ENCODE measurements around the gene PBX2. TPM values are rescaled to one million over a fixed set of nuclear protein-coding genes. Genes with fewer than 3 reads are reported as not detected.
A peak's percentile ranks its signal among the peaks of the same experiment; 100 is the strongest.

PBX2 gene
- total and polyA plus RNA-seq, 4 donors: 1.5 to 52.5 (median 18.7) TPM

GRCh38 chr6:32175711-32176475, 14.1 kb downstream of the PBX2 start, which contains the start of gene AGPAT1 (continued):
- TF ChIP-seq SP1 (IDR thresholded peaks at IDR 0.05) (peak; percentile 78), FOXA1 (IDR thresholded peaks at IDR 0.05) (peak; percentile 24), ZBTB33 (IDR thresholded peaks at IDR 0.05) (peak; percentile 6), RXRA (IDR thresholded peaks at IDR 0.05) (peak; percentile 56 to 66), ATF3 (IDR thresholded peaks at IDR 0.05) (no peak)

- no peak for TF ChIP-seq NR2F2 (IDR thresholded peaks at IDR 0.05)
- 11% methylated on average over 2 of the region's 2 CpGs for WGBS
- H3K27ac ChIP-seq (ENCODE audit: low read depth in 1 of 2, low read length in 2 of 2): peak overlapping the region; percentile 84 to 96
- peaks cover 0 to 12% (median 3%) of the 10 kb centered on the region in 4 donors for H3K36me3 ChIP-seq (ENCODE audit: control insufficient read depth in 4 of 4, insufficient read depth in 3 of 4, low read depth in 1 of 4, low read length in 3 of 4)
- peaks cover 0 to 50% (median 42%) of the 10 kb centered on the region in 4 donors for H3K4me1 ChIP-seq (ENCODE audit: control insufficient read depth in 4 of 4, insufficient read depth in 4 of 4, low read length in 3 of 4)
- no peaks in the 10 kb centered on the region for H3K9me3 ChIP-seq (ENCODE audit: control insufficient read depth in 4 of 4, low read length in 3 of 4)
- DNase-seq (ENCODE audit: low spot score): no peak
- H3K4me3 ChIP-seq (ENCODE audit: low read depth in 1 of 3, low read length in 3 of 3): peak overlapping the region; percentile 84 to 96 (median 86)
- H3K9ac ChIP-seq (ENCODE audit: low read depth in 1 of 2, low read length in 2 of 2): peak overlapping the region; percentile 86 to 97
- no peaks in the 10 kb centered on the region for H3K27me3 ChIP-seq (ENCODE audit: control insufficient read depth in 4 of 4, insufficient read depth in 4 of 4, low read length in 3 of 4)
These were observed 14.7 kb downstream of the PBX2 start for GRCh38 chr6:32175322-32175710.

- Histone ChIP-seq H3K27me3 (ENCODE audit: control insufficient read depth in 4 of 4, insufficient read depth in 4 of 4, low read length in 3 of 4) (no peaks in the 10 kb centered on the region), H3K9ac (ENCODE audit: low read depth in 1 of 2, low read length in 2 of 2) (no peak overlapping the region), H3K36me3 (ENCODE audit: control insufficient read depth in 4 of 4, insufficient read depth in 3 of 4, low read depth in 1 of 4, low read length in 3 of 4) (peaks cover 3 to 18% (median 5%) of the 10 kb centered on the region in 4 donors), H3K4me1 (ENCODE audit: control insufficient read depth in 4 of 4, insufficient read depth in 4 of 4, low read length in 3 of 4) (peaks cover 0 to 44% (median 37%) of the 10 kb centered on the region in 4 donors), H3K9me3 (ENCODE audit: control insufficient read depth in 4 of 4, low read length in 3 of 4) (no peaks in the 10 kb centered on the region), H3K27ac (ENCODE audit: low read depth in 1 of 2, low read length in 2 of 2) (no peak overlapping the region), H3K4me3 (ENCODE audit: low read depth in 1 of 3, low read length in 3 of 3) (no peak overlapping the region)
- no peak for DNase-seq (ENCODE audit: low spot score)
- 92% methylated on average over 1 of the region's 1 CpG for WGBS
- TF ChIP-seq HNF4G (IDR thresholded peaks at IDR 0.05) (no peak), EGR1 (IDR thresholded peaks at IDR 0.05; ENCODE audit: low read depth in 2 of 2) (no peak), RAD21 (IDR thresholded peaks at IDR 0.05) (no peak), FOXA2 (IDR thresholded peaks at IDR 0.05) (no peak), GABPA (IDR thresholded peaks at IDR 0.05 in 1 of 2, conservative IDR thresholded peaks at IDR 0.05 in 1 of 2) (no peak), NR2F2 (IDR thresholded peaks at IDR 0.05) (no peak), RXRA (IDR thresholded peaks at IDR 0.05) (no peak), MAX (IDR thresholded peaks at IDR 0.05) (no peak), FOXA1 (IDR thresholded peaks at IDR 0.05) (no peak), REST (IDR thresholded peaks at IDR 0.05) (no peak), HNF4A (conservative IDR thresholded peaks at IDR 0.05) (no peak)
These were observed 15.6 kb downstream of the PBX2 start for GRCh38 chr6:32174416-32174815.
